Measurements from ENCODE around the gene GARIN3. TPM values are rescaled to one million over a fixed set of nuclear protein-coding genes. Genes with fewer than 3 reads are reported as not detected.

The GARIN3 gene
- total and polyA plus RNA-seq, 7 donors, result not detected

GRCh38 chr5:157143127-157143971, 22.7 kb downstream of the GARIN3 start:
- Histone ChIP-seq H3K4me3 (peak overlapping the region; percentile 86 to 92 (median 88)), H3K36me3 (peaks cover 0 to 8% (median 0%) of the 10 kb centered on the region in 4 donors), H3K27ac (peak overlapping the region; percentile 90 to 94 (median 90)), H3K27me3 (no peaks in the 10 kb centered on the region), H3K9me3 (no peaks in the 10 kb centered on the region), H3K4me1 (peaks cover 0 to 24% (median 14%) of the 10 kb centered on the region in 4 donors)
- peak; percentile 67 for DNase-seq
- WGBS, 2 donors, result 6 to 8% methylated on average over 33 of the region's 33 CpGs
- intact Hi-C loops (cut with DNase I), result loop anchor here (5.0 kb wide), 2 partner anchors 109 to 124 kb away; partner anchors contain the start of gene CYFIP2
- TF ChIP-seq POLR2A (IDR thresholded peaks at IDR 0.05), result peak in 1 of 2 donors; percentile 19
- TF ChIP-seq POLR2AphosphoS5 (IDR thresholded peaks at IDR 0.05), result no peak

GRCh38 chr5:157142317-157143126, 23.5 kb downstream of the GARIN3 start, which contains the start of gene MED7:
TSS of gene MED7 (minus strand) at chr5:157142865. CDS start at chr5:157139431, 3,434 bp downstream.
- TF ChIP-seq EP300 (IDR thresholded peaks at IDR 0.05), result no peak
- TF ChIP-seq POLR2A (IDR thresholded peaks at IDR 0.05), result peak; percentile 53 to 85
- peak; percentile 88 to 93 (median 91) for TF ChIP-seq POLR2AphosphoS5 (IDR thresholded peaks at IDR 0.05)
- no peak for TF ChIP-seq CTCF (IDR thresholded peaks at IDR 0.05)
- H3K9me3 ChIP-seq, result no peaks in the 10 kb centered on the region
- DNase-seq, result peak; percentile 98
- H3K27me3 ChIP-seq, result no peaks in the 10 kb centered on the region
- intact Hi-C loops (cut with DNase I), result loop anchor here (5.0 kb wide), 2 partner anchors 110 to 125 kb away; partner anchors contain the start of gene CYFIP2
- H3K4me1 ChIP-seq, result peaks cover 0 to 24% (median 14%) of the 10 kb centered on the region in 4 donors
- WGBS, 2 donors, result 0% methylated on average over 48 of the region's 48 CpGs
- H3K36me3 ChIP-seq, result peaks cover 0 to 17% (median under 1%) of the 10 kb centered on the region in 4 donors
- peak within 1 kb of the TSS; percentile 90 to 94 (median 90) for H3K27ac ChIP-seq
- peak within 1 kb of the TSS; percentile 86 to 92 (median 88) for H3K4me3 ChIP-seq

- intact Hi-C loops (cut with DNase I), result no loop called here
Observed at GRCh38 chr5:157137691-157138090, 28.4 kb downstream of the GARIN3 start.

GRCh38 chr5:157132281-157132612, 33.8 kb downstream of the GARIN3 start:
- TF ChIP-seq EP300 (IDR thresholded peaks at IDR 0.05), result no peak
- TF ChIP-seq POLR2AphosphoS5 (IDR thresholded peaks at IDR 0.05), result no peak
- no peak for TF ChIP-seq CTCF (IDR thresholded peaks at IDR 0.05)
- no peak for TF ChIP-seq POLR2A (IDR thresholded peaks at IDR 0.05)

More at GRCh38 chr5:157137691-157138090, 28.4 kb downstream of the GARIN3 start:
- 96 to 97% methylated on average over 6 of the region's 6 CpGs for WGBS, 2 donors
- Histone ChIP-seq H3K27me3 (no peaks in the 10 kb centered on the region), H3K4me3 (no peak overlapping the region), H3K36me3 (peaks cover 0 to 27% (median 2%) of the 10 kb centered on the region in 4 donors), H3K4me1 (peaks cover 0 to 21% (median 11%) of the 10 kb centered on the region in 4 donors), H3K9me3 (no peaks in the 10 kb centered on the region), H3K27ac (no peak overlapping the region)
- peak; percentile 21 for DNase-seq
- no peak for TF ChIP-seq POLR2A (IDR thresholded peaks at IDR 0.05)

GRCh38 chr5:157130925-157131324, 35.1 kb downstream of the GARIN3 start:
- intact Hi-C loops (cut with DNase I), result no loop called here
- no peaks in the 10 kb centered on the region for H3K9me3 ChIP-seq
- no peak for TF ChIP-seq POLR2A (IDR thresholded peaks at IDR 0.05)
- TF ChIP-seq EP300 (IDR thresholded peaks at IDR 0.05), result no peak
- no peak for TF ChIP-seq CTCF (IDR thresholded peaks at IDR 0.05)
- no peak for TF ChIP-seq POLR2AphosphoS5 (IDR thresholded peaks at IDR 0.05)
- H3K4me3 ChIP-seq, result no peak overlapping the region
- no peaks in the 10 kb centered on the region for H3K36me3 ChIP-seq
- no peak overlapping the region for H3K27ac ChIP-seq
- peak; percentile 21 for DNase-seq
- H3K27me3 ChIP-seq, result no peaks in the 10 kb centered on the region
- 72 to 82% methylated on average over 7 of the region's 7 CpGs for WGBS, 2 donors
- H3K4me1 ChIP-seq, result no peaks in the 10 kb centered on the region

More at GRCh38 chr5:157132281-157132612, 33.8 kb downstream of the GARIN3 start:
- Histone ChIP-seq H3K27ac (no peak overlapping the region), H3K27me3 (no peaks in the 10 kb centered on the region), H3K36me3 (peaks cover 0 to 7% (median under 1%) of the 10 kb centered on the region in 4 donors), H3K9me3 (no peaks in the 10 kb centered on the region), H3K4me3 (no peak overlapping the region), H3K4me1 (no peaks in the 10 kb centered on the region)
- DNase-seq, result no peak
- intact Hi-C loops (cut with DNase I), result no loop called here
- WGBS, 2 donors, result 6 to 14% methylated on average over 1 of the region's 1 CpG
